ENCODE results near the gene AKAP6.
A peak's percentile ranks its signal among the peaks of the same experiment; 100 is the strongest.

The AKAP6 gene

GRCh38 chr14:32630701-32631100 is 301.6 kb downstream of the AKAP6 start:
- H3K4me3 ChIP-seq, result no peak overlapping the region
- H3K27ac ChIP-seq, result no peak overlapping the region
- TF ChIP-seq CTCF (IDR thresholded peaks at IDR 0.05), result no peak
- no peak for DNase-seq (ENCODE audit: low spot score)

GRCh38 chr14:32633224-32633859 is 304.2 kb downstream of the AKAP6 start:
- no peak overlapping the region for H3K27ac ChIP-seq
- no peak for TF ChIP-seq CTCF (IDR thresholded peaks at IDR 0.05)
- DNase-seq (ENCODE audit: low spot score), result no peak
- no peak overlapping the region for H3K4me3 ChIP-seq

GRCh38 chr14:32633930-32634329 is 304.8 kb downstream of the AKAP6 start:
- Histone ChIP-seq H3K4me3 (no peak overlapping the region), H3K27ac (no peak overlapping the region)
- DNase-seq (ENCODE audit: low spot score), result no peak
- no peak for TF ChIP-seq CTCF (IDR thresholded peaks at IDR 0.05)

GRCh38 chr14:32635061-32635719 is 306.1 kb downstream of the AKAP6 start:
- no peak for DNase-seq (ENCODE audit: low spot score)
- Histone ChIP-seq H3K4me3 (peak overlapping the region; percentile 40), H3K27ac (no peak overlapping the region)
- TF ChIP-seq CTCF (IDR thresholded peaks at IDR 0.05), result no peak

GRCh38 chr14:32637582-32637981 is 308.5 kb downstream of the AKAP6 start:
- Histone ChIP-seq H3K27ac (no peak overlapping the region), H3K4me3 (no peak overlapping the region)
- TF ChIP-seq CTCF (IDR thresholded peaks at IDR 0.05), result no peak
- no peak for DNase-seq (ENCODE audit: low spot score)

- TF ChIP-seq CTCF (IDR thresholded peaks at IDR 0.05), result no peak
- H3K4me3 ChIP-seq, result no peak overlapping the region
- no peak for DNase-seq (ENCODE audit: low spot score)
- H3K27ac ChIP-seq, result no peak overlapping the region
These were observed 310.1 kb downstream of the AKAP6 start for GRCh38 chr14:32639208-32639607.

GRCh38 chr14:32645551-32645950 is 316.5 kb downstream of the AKAP6 start:
- no peak for DNase-seq (ENCODE audit: low spot score)
- Histone ChIP-seq H3K4me3 (no peak overlapping the region), H3K27ac (no peak overlapping the region)
- TF ChIP-seq CTCF (IDR thresholded peaks at IDR 0.05), result no peak

Data from coronary artery (tissue), 2 donors.